SK-MEL-5 (cell line): ENCODE measurements around the gene IL13. TPM values are rescaled to one million over a fixed set of nuclear protein-coding genes. Genes with fewer than 3 reads are reported as not detected.
"Not testable (repeated sequence)": the region's sequence is repeated elsewhere in the genome, so short reads cannot be mapped to it uniquely, and the experiment has no call there.

ENCODE experiments used
- DNase-seq: peaks from one replicate; pipeline ENCODE4 v3.0.0-alpha.2; 2016; ENCODE audit warnings: low read depth, low spot score
- in situ Hi-C: cut with HindIII; loops from 2 replicates; pipeline ENCODE4 v1.10.0; 2016; ENCODE audit warnings: low sequenced_read_pairs, high pct_unique_total_duplicates, low pct_unique_long_range_greater_than_20kb
- polyA plus RNA-seq, 2 experiments: library from polyadenylated mRNA; depleted of rRNA; stranded (reverse); fragments of >200 nt; gene quantifications; 2 replicates each; pipeline ENCODE4 v1.2.3, GENCODE V29; 2015
- total RNA-seq: library from RNA; depleted of rRNA; stranded (reverse); fragments of >200 nt; shearing (Covaris generic); gene quantifications from 2 replicates; pipeline ENCODE4 v1.2.3, GENCODE V29; 2014; rRNA removed

IL13 gene
- not detected in 2 replicates for total RNA-seq
- polyA plus RNA-seq (2015; cell fraction: cytosol; rRNA removed) = not detected in 2 replicates
- polyA plus RNA-seq (2015; cell fraction: nucleus; rRNA removed) = not detected in 2 replicates

DNA sequence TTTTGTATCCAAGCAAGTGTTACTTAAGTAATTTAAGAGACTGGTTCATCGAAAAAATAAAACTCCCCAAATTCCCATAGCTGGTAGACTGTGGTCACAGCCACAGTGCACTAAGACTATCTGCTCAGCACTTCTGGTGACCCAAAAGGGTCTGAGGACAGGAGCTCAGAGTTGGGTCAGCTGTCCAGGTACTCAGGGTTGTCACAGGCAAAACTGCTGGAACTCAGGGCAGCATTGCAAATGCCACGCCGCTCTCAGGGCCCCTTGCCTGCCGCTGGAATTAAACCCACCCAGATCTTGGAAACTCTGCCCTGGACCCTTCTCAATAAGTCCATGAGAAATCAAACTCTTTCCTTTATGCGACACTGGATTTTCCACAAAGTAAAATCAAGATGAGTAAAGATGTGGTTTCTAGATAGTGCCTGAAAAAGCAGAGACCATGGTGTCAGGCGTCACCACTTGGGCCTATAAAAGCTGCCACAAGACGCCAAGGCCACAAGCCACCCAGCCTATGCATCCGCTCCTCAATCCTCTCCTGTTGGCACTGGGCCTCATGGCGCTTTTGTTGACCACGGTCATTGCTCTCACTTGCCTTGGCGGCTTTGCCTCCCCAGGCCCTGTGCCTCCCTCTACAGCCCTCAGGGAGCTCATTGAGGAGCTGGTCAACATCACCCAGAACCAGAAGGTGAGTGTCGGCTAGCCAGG is at the start of gene IL13:
Gene IL13 (plus strand): TSS at position 498 of the 705 bp plus-strand sequence. CDS start 14 bp downstream, at position 512.
- DNase-seq = no peak
- in situ Hi-C loops = no loop called here

DNA sequence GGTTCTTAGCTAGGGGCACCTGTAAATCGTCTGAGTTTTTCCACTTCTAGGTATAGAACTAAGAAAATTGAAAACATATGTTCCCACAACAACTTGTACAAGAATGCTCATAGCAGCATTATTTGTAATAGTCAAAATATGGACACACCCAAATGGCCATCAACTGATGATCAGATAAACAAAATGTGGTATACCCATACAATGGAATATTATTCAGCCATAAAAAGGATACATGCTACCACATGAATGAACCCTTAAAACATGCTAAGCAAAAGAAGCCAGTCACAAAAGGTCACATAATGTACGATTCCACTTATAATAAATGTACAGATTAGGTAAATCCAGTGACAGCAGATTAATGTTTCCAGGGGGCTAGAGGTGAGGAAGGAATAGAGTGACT is 46.0 kb upstream of the IL13 start:
- no peak for DNase-seq

DNA sequence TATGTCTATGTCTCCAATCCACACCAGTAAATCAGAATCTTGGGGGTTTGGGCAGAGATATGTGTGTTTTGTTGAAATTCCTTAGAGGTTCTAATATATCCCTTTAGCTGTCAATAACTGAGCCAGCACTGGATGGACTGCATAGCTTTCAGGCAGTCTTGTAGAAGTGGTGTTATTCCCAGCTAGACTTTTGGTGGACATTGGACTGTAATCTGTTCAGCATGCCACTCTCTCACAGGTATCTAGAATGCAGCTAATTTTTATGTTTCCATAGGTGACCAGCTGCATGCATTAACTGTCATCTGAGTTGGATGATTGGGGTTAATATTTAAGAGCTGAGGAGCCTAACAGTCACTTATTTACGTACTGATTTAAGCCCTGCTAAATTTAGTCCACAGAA is 45.1 kb upstream of the IL13 start:
- in situ Hi-C loops = no loop called here
- DNase-seq = no peak

More for the DNA sequence above, 46.0 kb upstream of the IL13 start:
- in situ Hi-C loops = no loop called here

DNA sequence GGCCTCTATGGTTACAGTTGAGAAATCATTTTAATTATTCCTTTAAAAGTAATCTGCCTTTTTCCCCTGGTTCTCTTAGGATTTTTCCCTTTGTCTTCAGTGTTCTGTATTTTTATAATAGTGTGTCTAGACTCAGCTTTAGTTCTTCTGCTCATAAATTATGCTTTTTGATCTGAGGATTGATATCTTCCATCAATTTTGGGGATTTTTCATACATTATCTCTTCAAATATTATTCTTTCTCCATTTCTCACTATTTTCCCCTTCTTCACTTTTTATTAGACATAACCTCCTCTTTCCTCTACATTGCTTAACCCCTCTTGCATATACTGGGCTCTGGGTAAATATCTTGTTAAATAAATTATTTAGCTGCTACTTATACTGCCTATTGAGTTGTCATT is 36.3 kb upstream of the IL13 start:
- DNase-seq = no peak
- in situ Hi-C loops = no loop called here

DNA sequence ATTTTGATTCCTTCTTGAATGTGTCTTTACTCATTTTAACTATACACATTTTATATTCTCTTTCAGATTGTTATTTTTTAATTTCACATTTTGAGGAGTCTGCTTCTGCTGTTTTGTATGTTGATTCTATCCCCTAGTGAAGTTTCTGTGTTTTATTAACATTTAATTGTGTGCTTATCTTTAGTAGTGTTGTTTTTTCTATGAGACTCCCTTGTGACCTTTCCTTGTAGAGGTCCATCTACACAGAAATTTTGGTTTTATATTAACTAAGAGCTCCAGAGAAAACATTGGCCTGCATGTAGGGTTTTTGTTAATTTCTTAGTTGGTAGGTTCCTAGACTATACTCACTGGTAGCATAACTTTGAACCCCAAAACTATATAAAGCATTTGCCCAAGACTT is 35.4 kb upstream of the IL13 start:
- in situ Hi-C loops = no loop called here
- no peak for DNase-seq

DNA sequence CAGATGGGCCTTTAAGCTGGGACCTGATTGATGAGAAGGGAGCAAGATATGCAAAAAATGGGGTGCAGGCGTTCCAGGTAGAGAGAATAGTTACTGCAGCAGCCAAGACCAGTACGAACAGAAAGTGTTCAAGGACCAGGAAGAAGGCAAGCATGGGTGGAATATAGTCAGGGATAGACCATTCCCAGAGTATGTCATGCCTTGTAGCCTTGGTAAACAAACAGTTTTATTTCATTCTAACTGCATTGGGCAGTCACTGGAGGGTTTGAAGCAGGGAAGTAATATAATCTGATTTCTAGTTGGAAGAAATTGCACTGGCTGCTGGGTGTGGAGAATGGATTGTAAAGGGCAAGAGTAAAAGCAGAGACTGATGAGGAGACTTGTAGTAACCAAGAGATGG is 30.5 kb upstream of the IL13 start:
- in situ Hi-C loops = no loop called here
- DNase-seq = no peak

DNA sequence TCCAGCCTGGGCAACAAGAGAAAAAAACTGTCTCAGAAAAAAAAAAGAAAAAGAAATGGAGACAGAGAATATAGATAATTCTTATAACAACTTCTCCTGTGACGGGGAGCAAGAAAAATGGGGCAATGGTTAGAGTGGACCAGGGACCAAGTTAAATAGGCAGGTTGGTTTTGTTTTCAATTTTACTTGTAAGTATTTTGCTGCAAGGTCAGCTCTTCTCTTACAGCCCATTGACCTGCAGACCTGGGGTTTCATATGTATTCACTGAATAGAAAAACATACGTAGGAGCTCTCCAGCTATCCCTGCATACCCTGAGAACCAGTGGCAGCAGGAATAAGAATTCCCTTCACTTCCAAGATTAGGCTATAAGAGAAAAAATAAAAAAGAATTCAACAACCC is 29.2 kb upstream of the IL13 start:
- no peak for DNase-seq

DNA sequence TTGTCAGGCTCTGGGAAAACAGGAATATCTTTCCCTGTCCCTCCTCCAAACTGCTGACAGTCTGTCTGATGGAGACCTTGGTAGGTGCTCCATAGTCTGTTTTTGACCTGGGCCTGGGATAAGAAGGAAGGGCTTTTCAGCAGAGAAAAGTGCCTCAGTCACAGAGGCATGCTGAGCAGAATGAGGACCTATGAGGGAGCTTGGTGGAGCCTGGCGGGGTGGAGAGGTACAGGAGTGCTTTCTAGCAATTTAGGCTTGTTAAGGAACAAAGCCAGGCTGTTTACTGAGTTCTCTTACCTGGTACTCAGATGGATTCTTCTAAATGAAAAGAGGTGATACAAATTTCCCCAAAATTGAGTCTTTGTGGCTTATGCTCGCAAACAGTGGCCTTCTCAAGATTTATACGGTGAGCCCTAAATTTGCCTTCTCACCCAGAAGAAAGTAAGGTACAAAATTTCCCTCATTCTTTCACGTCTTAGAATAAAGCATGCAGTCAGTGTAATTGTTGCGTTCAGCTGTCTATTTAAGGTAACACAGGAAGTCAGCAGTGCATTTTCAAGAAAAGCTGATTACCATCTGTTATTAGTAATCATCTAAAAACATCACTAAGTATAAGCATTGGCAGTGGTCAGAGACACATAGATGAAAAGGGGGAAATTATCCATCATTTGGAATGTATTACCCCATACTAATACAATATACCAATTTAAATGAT is 28.6 kb upstream of the IL13 start:
- no peak for DNase-seq
- in situ Hi-C loops = no loop called here

More for the DNA sequence above, 29.2 kb upstream of the IL13 start:
- in situ Hi-C loops = no loop called here

DNA sequence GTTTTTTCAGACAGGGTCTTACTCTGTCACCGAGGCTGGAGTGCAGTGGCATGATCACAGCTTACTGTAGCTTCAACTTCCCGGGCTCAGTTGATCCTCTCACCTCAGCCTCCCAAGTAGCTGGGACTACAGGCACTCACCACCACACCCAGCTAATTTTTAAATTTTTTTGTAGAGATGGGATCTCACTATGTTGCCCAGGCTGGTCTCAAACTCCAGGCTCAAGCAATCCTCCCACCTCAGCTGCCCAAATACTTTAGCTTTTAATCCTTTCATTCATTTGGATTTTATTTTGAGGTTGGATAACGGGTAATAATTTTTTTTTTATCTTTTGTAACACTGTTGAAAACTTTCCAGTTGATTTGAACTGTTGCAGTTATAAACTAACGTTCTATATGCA is 24.4 kb upstream of the IL13 start:
- in situ Hi-C loops = not testable (repeated sequence)

DNA sequence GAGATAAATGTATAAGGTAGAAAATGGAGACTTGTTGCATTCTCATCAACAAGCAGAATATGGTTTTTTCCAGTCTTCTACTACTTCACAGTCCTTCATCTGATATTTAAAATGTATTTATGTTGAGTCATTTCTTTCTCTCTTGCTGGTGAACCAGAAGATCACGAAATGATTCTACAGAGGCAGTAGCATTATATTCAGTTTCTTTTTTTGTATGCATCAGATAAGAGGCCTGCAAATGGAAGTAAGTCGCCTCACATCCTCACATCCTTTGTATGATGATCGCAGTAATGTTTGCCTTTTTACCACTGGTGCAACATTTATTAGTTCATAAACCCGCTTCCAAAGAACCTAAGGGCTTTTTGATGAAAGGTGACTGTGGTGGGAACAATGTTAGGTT is 22.1 kb upstream of the IL13 start:
- in situ Hi-C loops = no loop called here

More for the DNA sequence above, 24.4 kb upstream of the IL13 start:
- DNase-seq = not testable (repeated sequence)

DNA sequence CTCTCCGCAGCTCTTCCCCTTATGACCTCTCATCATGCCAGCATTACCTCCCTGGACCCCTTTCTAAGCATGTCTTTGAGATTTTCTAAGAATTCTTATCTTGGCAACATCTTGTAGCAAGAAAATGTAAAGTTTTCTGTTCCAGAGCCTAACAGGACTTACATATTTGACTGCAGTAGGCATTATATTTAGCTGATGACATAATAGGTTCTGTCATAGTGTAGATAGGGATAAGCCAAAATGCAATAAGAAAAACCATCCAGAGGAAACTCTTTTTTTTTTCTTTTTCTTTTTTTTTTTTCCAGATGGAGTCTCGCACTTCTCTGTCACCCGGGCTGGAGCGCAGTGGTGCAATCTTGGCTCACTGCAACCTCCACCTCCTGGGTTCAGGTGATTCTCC is 20.7 kb upstream of the IL13 start:
- in situ Hi-C loops = no loop called here

More for the DNA sequence above, 22.1 kb upstream of the IL13 start:
- no peak for DNase-seq

DNA sequence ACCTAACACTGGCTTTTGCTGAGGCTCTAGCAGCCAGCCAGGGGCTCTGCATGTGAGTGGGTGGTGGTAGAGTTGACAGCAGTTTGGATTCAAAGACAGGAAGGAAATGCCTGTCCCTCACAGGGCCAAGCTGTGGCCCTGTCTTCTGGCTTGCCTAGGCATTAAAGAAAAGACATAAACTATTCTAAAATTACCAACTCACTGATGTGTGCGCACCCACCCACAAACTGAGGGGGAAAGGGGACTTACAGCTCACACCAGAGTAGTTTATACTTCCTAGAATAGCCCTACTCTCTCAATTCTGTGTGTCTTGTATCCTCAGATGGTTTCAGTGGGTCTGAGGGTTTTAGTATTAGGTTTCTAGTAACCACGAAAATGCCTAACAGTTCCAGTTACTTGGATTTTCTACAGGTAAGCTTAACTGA is 18.3 kb upstream of the IL13 start:
- in situ Hi-C loops = no loop called here
- DNase-seq = no peak

More for the DNA sequence above, 20.7 kb upstream of the IL13 start:
- no peak for DNase-seq

DNA sequence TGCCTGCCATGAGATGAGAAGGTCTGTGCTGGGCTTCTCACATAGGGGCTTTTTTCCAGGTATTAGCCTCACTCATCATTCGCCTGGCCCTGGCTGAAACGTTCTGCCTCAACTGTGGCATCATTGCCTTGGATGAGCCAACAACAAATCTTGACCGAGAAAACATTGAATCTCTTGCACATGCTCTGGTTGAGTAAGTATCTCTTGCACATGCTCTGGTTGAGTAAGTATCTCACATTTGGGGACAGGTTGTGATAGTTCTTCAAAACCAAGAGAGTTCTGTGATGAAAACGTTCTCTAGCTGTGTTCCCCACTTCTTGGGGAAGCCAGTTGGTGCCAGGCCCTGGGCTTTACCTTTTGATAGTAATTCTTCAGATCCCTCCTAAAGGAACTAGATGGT is 17.4 kb upstream of the IL13 start:
- no peak for DNase-seq
- in situ Hi-C loops = no loop called here

DNA sequence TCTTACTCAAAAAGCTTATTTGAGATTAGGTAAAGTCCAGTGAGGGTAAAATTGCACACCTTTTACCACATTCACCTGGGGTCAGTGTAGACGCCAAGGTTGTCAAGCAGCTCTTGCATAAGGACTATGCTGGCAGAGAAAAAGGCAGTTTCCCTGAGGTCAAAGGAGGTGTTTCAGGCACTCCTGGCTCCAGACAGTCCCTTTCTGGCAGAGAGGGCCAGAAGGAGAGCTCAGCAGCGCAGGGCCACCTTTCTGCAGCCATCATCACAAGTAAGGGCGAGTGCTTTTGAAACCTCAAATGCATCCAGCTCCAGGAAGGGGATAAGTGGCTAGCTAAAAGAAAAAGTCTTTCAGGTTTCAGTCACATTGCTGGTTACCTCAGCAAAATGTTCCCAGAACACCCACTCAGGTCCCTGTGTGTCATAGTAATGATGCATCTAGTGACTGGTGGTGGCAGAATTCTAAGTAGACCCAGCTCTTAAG is 16.7 kb upstream of the IL13 start:
- no peak for DNase-seq
- in situ Hi-C loops = no loop called here

DNA sequence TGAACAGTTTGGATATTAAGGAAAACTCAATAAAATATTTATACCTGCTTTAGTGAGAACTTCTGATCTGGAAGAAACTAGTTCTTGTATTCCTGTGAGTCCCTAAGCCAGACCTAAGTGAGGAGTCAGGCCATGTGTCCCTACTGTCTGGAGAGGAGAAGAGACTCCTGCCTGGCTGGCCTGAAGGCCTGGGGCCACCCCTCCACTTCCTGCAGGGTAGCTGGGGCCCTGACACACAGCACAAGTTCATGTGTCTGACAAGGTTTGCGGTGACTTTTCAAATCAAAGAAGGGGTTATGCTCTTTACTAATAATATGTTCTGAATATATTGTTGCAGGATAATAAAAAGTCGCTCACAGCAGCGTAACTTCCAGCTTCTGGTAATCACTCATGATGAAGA is 16.1 kb upstream of the IL13 start:
- in situ Hi-C loops = no loop called here
- no peak for DNase-seq

DNA sequence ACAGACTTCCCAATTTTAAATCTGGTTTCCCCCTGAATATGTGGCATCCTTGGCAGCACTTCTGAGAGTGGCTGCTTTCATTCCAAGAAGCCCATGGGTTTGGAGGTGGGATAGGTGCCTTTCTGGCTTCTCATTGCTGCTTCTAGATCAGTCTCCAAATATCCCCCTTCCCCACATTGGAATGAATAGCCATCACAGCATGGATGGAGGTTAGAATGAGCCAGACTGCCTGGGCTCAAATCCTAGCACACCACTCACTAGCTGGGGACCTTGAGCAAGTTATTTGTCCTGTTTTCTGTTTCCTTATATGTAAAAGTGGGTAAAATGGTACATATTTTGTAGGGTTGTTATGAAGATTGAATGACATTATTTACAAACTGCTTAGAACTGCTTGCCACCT is 13.8 kb upstream of the IL13 start:
- DNase-seq = no peak
- in situ Hi-C loops = no loop called here

DNA sequence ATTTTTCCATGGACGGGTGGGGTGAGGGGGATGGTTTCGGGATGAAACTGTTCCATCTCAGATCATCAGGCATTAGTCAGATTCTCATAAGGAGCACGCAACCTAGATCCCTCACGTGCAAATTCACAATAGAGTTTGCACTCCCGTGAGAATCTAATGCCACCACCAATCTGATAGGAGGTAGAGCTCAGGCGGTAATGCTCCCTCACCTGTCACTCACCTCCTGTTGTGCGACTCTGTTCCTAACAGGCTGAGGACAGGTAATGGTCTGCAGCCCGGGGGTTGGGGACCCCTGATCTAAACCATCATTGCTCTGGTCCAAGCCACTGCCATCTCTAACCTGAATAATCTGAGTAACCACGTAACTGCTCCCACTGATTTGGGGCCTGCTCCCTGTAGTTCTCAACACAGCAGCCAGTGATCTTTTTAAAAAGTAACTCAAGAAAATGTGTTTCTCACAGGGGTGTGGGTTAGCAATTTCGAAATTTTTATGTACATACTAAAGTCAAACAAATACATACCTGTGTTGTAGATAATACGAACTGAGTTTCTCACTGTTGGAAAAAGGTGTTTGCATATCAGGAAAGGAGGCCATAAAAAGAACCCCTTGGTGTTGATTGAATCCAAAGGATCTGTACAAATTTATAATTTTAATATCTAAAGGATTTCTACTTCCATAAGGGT is 11.2 kb upstream of the IL13 start:
- in situ Hi-C loops = no loop called here
- no peak for DNase-seq

DNA sequence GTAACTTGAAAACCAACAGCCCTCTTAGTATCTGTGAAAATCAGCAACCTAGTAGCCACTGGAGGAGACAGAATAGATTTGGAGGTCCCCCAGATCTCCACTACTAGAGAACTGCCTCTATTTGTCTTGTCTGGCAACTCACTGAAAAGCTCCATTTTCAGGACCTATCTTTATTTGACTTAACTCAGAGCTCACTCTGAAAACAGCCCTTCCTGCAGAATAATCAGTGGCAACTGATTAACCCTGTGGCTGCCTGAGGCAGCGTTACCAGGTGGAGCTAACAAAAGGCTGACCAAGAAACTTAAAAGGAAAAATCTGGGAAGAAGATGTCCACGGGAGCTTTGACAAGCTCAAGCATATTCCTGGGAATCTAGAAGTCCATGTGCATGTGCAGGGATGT is 10.5 kb upstream of the IL13 start:
- no peak for DNase-seq
- in situ Hi-C loops = no loop called here
